ENCODE data around the gene INPP5A.

GRCh38 chr10:132585732-132586722 lies 48.4 kb downstream of the INPP5A start:
- TF ChIP-seq, protein P1, sequence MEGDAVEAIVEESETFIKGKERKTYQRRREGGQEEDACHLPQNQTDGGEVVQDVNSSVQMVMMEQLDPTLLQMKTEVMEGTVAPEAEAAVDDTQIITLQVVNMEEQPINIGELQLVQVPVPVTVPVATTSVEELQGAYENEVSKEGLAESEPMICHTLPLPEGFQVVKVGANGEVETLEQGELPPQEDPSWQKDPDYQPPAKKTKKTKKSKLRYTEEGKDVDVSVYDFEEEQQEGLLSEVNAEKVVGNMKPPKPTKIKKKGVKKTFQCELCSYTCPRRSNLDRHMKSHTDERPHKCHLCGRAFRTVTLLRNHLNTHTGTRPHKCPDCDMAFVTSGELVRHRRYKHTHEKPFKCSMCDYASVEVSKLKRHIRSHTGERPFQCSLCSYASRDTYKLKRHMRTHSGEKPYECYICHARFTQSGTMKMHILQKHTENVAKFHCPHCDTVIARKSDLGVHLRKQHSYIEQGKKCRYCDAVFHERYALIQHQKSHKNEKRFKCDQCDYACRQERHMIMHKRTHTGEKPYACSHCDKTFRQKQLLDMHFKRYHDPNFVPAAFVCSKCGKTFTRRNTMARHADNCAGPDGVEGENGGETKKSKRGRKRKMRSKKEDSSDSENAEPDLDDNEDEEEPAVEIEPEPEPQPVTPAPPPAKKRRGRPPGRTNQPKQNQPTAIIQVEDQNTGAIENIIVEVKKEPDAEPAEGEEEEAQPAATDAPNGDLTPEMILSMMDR (IDR thresholded peaks at IDR 0.05; ENCODE audit: low read depth, low read length, poor library complexity, severe bottlenecking) = no peak
- TF ChIP-seq EZH2phosphoT487 (IDR thresholded peaks at IDR 0.05; ENCODE audit: borderline replicate concordance, low read length) = no peak

Data from DOHH2 (cell line).